Right atrium auricular region (tissue), 2 donors: ENCODE data around the gene ADGRF5. TPM values are rescaled to one million over a fixed set of nuclear protein-coding genes. Genes with fewer than 3 reads are reported as not detected.
"Not testable (repeated sequence)": the region's sequence is repeated elsewhere in the genome, so short reads cannot be mapped to it uniquely, and the experiment has no call there.

Source experiments
- DNase-seq: peaks from one replicate; pipeline ENCODE4 v3.0.0-alpha.2; 2019; ENCODE audit warnings: low spot score
- H3K27ac ChIP-seq, 2 donors: fragments of 200-600 bp; sonication (generic); 1 replicate in 1 of 2; 2 replicates in 1 of 2; pipeline ENCODE4 v1.5.1; 2016 to 2019
- H3K27me3 ChIP-seq, 2 donors: fragments of 200-600 bp; sonication (generic); one replicate each; pipeline versions ENCODE4 v1.5.1 to v1.6.0; 2017 to 2019
- H3K36me3 ChIP-seq: fragments of 200-600 bp; sonication (generic); one replicate; pipeline ENCODE4 v1.5.1; 2016
- H3K4me1 ChIP-seq, 2 donors: fragments of 200-600 bp; sonication (generic); one replicate each; pipeline versions ENCODE4 v1.5.1 to v1.6.0; 2017 to 2019
- H3K4me3 ChIP-seq, 2 donors: fragments of 200-600 bp; sonication (generic); 1 replicate in 1 of 2; 2 replicates in 1 of 2; pipeline ENCODE4 v1.5.1; 2017 to 2019; ENCODE audit warnings: mild to moderate bottlenecking in 1 of 2, moderate library complexity in 1 of 2
- H3K9me3 ChIP-seq, 2 donors: fragments of 200-600 bp; sonication (generic); one replicate each; pipeline ENCODE4 v1.5.1; 2019
- CTCF ChIP-seq, 2 donors: fragments of 200-600 bp; sonication (generic); IDR thresholded peaks; one replicate each; pipeline ENCODE4 v1.5.1; 2019; ENCODE audit warnings: antibody characterized with exemption in 2 of 2
- total RNA-seq, 2 donors: library from RNA; depleted of rRNA; stranded (reverse); fragments of >200 nt; gene quantifications; one replicate each; pipeline ENCODE4 v1.1.0, GENCODE V29; 2016

The ADGRF5 gene
- total RNA-seq, 2 donors from 2014 or later, result 38.4 to 59.4 TPM

GRCh38 chr6:46848684-46849360 is 72.9 kb downstream of the ADGRF5 start:
- no peaks in the 10 kb centered on the region for H3K36me3 ChIP-seq
- H3K27ac ChIP-seq, result peak overlapping the region in 1 of 2 donors; percentile 1
- H3K27me3 ChIP-seq, result no peaks in the 10 kb centered on the region
- DNase-seq, result peak; percentile 87
- TF ChIP-seq CTCF (IDR thresholded peaks at IDR 0.05), result peak; percentile 97 to 98
- H3K4me3 ChIP-seq, result no peak overlapping the region
- no peaks in the 10 kb centered on the region for H3K9me3 ChIP-seq
- peaks cover 0 to 12% of the 10 kb centered on the region in 2 donors for H3K4me1 ChIP-seq

GRCh38 chr6:46845126-46845525 is 76.6 kb downstream of the ADGRF5 start:
- Histone ChIP-seq H3K27me3 (no peaks in the 10 kb centered on the region), H3K4me3 (no peak overlapping the region), H3K36me3 (no peaks in the 10 kb centered on the region), H3K9me3 (peaks cover 0 to 22% of the 10 kb centered on the region in 2 donors), H3K27ac (no peak overlapping the region), H3K4me1 (peaks cover 0 to 12% of the 10 kb centered on the region in 2 donors)
- no peak for DNase-seq
- no peak for TF ChIP-seq CTCF (IDR thresholded peaks at IDR 0.05)

GRCh38 chr6:46842252-46842846 is 79.4 kb downstream of the ADGRF5 start:
- peaks cover 0 to 22% of the 10 kb centered on the region in 2 donors for H3K9me3 ChIP-seq
- H3K27ac ChIP-seq, DNase-seq, H3K36me3 ChIP-seq, H3K4me1 ChIP-seq, H3K4me3 ChIP-seq, H3K27me3 ChIP-seq: not testable (repeated sequence)

GRCh38 chr6:46838033-46838432 is 83.7 kb downstream of the ADGRF5 start:
- H3K9me3 ChIP-seq, result peaks cover 0 to 18% of the 10 kb centered on the region in 2 donors
- DNase-seq, result no peak
- no peak overlapping the region for H3K27ac ChIP-seq
- no peaks in the 10 kb centered on the region for H3K4me1 ChIP-seq
- H3K4me3 ChIP-seq, result no peak overlapping the region
- no peaks in the 10 kb centered on the region for H3K27me3 ChIP-seq
- H3K36me3 ChIP-seq, result no peaks in the 10 kb centered on the region
- no peak for TF ChIP-seq CTCF (IDR thresholded peaks at IDR 0.05)

- not testable (repeated sequence) for H3K9me3 ChIP-seq, H3K27me3 ChIP-seq, H3K36me3 ChIP-seq, H3K4me1 ChIP-seq, DNase-seq, H3K27ac ChIP-seq, H3K4me3 ChIP-seq
These were observed 86.7 kb downstream of the ADGRF5 start for GRCh38 chr6:46834991-46835390.

- not testable (repeated sequence) for H3K27me3 ChIP-seq, H3K9me3 ChIP-seq, H3K4me3 ChIP-seq, H3K4me1 ChIP-seq, DNase-seq, H3K27ac ChIP-seq, H3K36me3 ChIP-seq
These were observed 87.4 kb downstream of the ADGRF5 start for GRCh38 chr6:46834257-46834916.

GRCh38 chr6:46832816-46833215 is 88.9 kb downstream of the ADGRF5 start:
- TF ChIP-seq CTCF (IDR thresholded peaks at IDR 0.05), result no peak
- Histone ChIP-seq H3K27me3 (no peaks in the 10 kb centered on the region), H3K4me3 (no peak overlapping the region), H3K4me1 (no peaks in the 10 kb centered on the region), H3K36me3 (no peaks in the 10 kb centered on the region), H3K9me3 (no peaks in the 10 kb centered on the region), H3K27ac (no peak overlapping the region)
- no peak for DNase-seq
